Activated CD4-positive, alpha-beta T cell treated with anti-CD3 and anti-CD28 coated beads, Interleukin-2, amount 10 ng/mL, durations not matched to agents 24 days and 14 days (primary cell): ENCODE results near the gene C5orf46. TPM values are rescaled to one million over a fixed set of nuclear protein-coding genes. Genes with fewer than 3 reads are reported as not detected.

Experiments used
- DNase-seq: peaks from one replicate; pipeline ENCODE4 v3.0.0; 2022
- H3K27ac Mint-ChIP-seq: one replicate; pipeline ENCODE4 v1.8.0; 2022; ENCODE audit warnings: mild to moderate bottlenecking, mixed read lengths
- H3K27me3 Mint-ChIP-seq: one replicate; pipeline ENCODE4 v1.8.0; 2022; ENCODE audit warnings: mixed read lengths
- H3K36me3 Mint-ChIP-seq: one replicate; pipeline ENCODE4 v1.8.0; 2022; ENCODE audit warnings: low read depth, mild to moderate bottlenecking, mixed read lengths
- H3K4me1 Mint-ChIP-seq: one replicate; pipeline ENCODE4 v1.8.0; 2021; ENCODE audit warnings: mixed read lengths
- H3K4me3 Mint-ChIP-seq: one replicate; pipeline ENCODE4 v1.8.0; 2022; ENCODE audit warnings: mild to moderate bottlenecking, moderate library complexity, mixed read lengths
- H3K9me3 Mint-ChIP-seq: one replicate; pipeline ENCODE4 v1.8.0; 2021; ENCODE audit warnings: mixed read lengths
- intact Hi-C: fragments of 100-400 bp; cut with micrococcal nuclease; formaldehyde crosslinking; loops from one replicate; pipeline ENCODE4 v1.15.1; 2023
- total RNA-seq: library from RNA; stranded (reverse); gene quantifications from 2 replicates; pipeline ENCODE4 v1.2.3, GENCODE V29; 2022

C5orf46 gene
- total RNA-seq, 1 donor from 2014 or later = not detected

DNA sequence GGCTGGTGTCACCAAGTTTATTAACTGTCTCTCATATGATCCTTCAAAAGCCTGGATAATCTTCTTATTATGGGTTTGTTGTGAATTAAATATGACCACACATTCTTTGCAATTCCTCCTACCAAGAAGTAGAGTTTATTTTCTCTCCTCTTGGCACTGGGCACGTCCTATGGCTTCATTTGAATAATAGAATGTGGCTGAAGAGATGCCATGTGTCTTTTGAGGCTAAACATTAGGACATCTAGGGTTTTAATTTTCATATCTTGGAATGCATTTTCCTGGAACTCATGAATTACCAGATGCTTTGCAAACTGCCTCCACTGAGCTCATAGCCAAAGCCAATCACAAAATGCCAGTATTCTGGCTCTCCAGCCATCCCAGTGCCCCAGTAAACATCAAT lies 47.8 kb downstream of the C5orf46 start:
- Mint-ChIP-seq H3K4me3 (no peak overlapping the region), H3K4me1 (no peaks in the 10 kb centered on the region), H3K27ac (no peak overlapping the region), H3K36me3 (no peaks in the 10 kb centered on the region), H3K27me3 (peaks cover 11% of the 10 kb centered on the region), H3K9me3 (no peaks in the 10 kb centered on the region)
- intact Hi-C loops = loop anchor here (10.0 kb wide), 1 partner anchor 516 kb away; no protein-coding TSS in a partner anchor
- no peak for DNase-seq

DNA sequence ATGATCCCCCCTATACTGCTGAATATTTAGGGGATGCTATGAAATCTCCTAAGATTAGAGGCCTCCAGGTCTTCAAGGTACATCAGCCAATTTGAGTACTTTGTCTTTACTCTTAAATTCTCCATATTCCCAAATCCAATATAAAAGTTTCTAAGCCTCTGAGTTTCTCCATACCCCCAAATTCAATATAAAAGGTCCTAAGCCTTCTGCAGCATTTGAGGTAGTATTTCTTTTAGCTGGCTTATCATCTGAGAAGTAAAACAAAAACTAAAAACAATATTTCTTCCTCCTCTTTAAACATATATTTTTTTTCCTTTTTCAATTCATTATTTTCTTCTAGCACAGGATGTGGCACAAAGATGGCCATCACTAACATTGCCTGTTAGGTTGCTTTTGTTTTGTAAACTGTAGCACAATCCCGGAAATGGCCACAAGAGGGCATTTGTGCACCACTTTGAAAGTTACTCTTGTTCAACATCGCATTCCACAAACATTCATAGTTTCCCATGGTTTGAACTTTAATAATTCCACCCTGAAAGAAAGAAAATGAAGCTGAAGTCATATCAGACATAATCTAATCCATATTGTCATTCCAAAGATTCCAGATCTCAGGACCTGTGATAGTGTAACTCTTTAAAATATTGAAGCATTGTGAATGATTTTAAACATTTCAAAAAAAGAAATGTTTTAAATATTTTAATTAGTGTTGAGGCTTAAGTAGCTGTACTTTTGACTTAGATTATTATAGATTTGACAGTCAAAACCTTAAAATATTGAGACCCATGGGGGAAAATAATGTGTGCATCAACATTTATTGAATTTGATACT lies 48.8 kb downstream of the C5orf46 start:
- intact Hi-C loops = loop anchor here (2.0 to 10.0 kb wide), 2 partner anchors 517 to 873 kb away; no protein-coding TSS in a partner anchor
- DNase-seq = peak; percentile 82
- peaks cover 13% of the 10 kb centered on the region for H3K27me3 Mint-ChIP-seq

DNA sequence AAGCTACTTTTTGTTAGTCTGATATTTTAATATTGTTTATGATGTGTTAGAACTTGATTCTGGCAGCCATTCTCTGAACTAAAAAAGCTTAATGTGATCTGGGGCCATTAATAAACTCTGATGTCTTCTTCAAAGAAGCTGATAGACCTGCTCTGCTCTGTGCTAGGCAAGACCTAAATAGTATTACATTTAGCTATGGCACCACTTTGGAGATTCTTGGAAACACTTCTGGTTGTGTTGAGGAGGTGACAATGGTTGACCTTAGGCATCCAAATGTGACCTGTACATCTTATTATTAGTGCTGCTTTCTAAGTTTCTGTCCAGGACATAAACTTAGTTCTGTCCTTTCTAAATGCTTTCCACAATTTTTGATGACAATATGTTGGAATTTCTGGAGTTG lies 49.5 kb downstream of the C5orf46 start:
- Mint-ChIP-seq H3K4me1 (no peaks in the 10 kb centered on the region), H3K27ac (no peak overlapping the region), H3K27me3 (peaks cover 13% of the 10 kb centered on the region), H3K9me3 (no peaks in the 10 kb centered on the region), H3K4me3 (no peak overlapping the region), H3K36me3 (no peaks in the 10 kb centered on the region)
- no peak for DNase-seq
- intact Hi-C loops = loop anchor here (2.0 to 10.0 kb wide), 2 partner anchors 518 to 874 kb away; no protein-coding TSS in a partner anchor

More for the DNA sequence above, 48.8 kb downstream of the C5orf46 start:
- H3K9me3 Mint-ChIP-seq = no peaks in the 10 kb centered on the region
- H3K4me1 Mint-ChIP-seq = no peaks in the 10 kb centered on the region
- H3K4me3 Mint-ChIP-seq = no peak overlapping the region
- no peaks in the 10 kb centered on the region for H3K36me3 Mint-ChIP-seq
- H3K27ac Mint-ChIP-seq = no peak overlapping the region

DNA sequence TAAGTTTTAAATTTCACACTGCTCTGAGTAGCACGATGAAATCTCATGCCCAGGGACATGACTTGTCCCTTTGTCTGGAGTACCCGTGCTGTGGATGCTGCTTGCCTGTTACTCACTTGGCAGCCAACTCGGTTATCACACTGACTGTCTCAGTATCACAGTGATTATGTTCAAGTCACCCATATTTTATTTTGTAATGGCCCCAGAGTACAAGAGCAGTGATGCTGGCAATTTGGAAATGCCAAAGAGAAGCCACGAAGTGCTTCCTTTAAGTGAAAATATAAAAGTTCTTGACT lies 50.6 kb downstream of the C5orf46 start:
- Mint-ChIP-seq H3K4me3 (no peak overlapping the region), H3K27me3 (peaks cover 15% of the 10 kb centered on the region), H3K36me3 (no peaks in the 10 kb centered on the region), H3K27ac (no peak overlapping the region), H3K4me1 (no peaks in the 10 kb centered on the region), H3K9me3 (no peaks in the 10 kb centered on the region)
- intact Hi-C loops = loop anchor here (2.0 to 10.0 kb wide), 2 partner anchors 519 to 875 kb away; no protein-coding TSS in a partner anchor
- DNase-seq = no peak

DNA sequence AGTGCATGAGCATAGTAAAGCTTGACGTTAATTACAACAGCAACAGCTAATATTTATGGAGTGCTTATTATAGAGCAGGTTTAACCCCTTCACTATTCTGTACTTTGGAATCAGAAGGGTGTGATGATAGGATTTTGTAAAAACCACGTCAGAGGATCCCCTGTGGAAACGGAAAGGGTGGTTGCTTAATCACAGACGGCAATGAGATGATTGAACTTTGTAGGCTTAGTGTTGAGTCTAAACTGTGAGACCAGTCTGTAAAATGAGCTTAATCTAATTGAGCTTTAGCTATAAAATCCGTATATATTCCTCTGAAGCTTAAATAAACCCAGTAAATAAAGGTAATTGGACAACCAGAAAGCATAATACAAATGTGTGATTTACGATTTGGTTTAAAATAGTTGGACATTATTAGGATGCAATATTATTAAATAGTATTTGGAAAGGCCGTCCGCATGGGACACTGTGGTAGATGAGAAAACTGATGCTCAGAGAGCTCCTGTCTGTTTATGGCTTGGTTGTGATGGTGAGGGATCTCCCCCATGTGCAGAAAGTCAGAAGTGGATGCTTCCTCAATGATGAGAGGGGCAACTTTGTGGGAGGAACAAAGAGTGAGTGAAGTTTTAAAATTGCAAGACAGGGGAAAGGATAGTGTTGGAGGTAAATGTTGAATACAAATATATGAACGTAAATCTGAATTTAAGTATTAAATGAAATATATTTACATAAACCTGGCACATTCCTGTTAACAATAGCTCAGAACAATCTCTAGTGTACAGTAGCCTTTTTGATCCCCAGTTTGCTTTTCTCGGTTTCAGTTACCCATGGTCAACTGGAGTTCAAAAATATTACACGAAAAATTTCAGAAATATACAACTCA lies 51.2 kb downstream of the C5orf46 start:
- no peaks in the 10 kb centered on the region for H3K4me1 Mint-ChIP-seq
- DNase-seq = no peak
- H3K27me3 Mint-ChIP-seq = peaks cover 15% of the 10 kb centered on the region
- H3K4me3 Mint-ChIP-seq = no peak overlapping the region
- no peaks in the 10 kb centered on the region for H3K36me3 Mint-ChIP-seq
- H3K27ac Mint-ChIP-seq = no peak overlapping the region
- intact Hi-C loops = loop anchor here (10.0 kb wide), 1 partner anchor 520 kb away; no protein-coding TSS in a partner anchor
- H3K9me3 Mint-ChIP-seq = no peaks in the 10 kb centered on the region

DNA sequence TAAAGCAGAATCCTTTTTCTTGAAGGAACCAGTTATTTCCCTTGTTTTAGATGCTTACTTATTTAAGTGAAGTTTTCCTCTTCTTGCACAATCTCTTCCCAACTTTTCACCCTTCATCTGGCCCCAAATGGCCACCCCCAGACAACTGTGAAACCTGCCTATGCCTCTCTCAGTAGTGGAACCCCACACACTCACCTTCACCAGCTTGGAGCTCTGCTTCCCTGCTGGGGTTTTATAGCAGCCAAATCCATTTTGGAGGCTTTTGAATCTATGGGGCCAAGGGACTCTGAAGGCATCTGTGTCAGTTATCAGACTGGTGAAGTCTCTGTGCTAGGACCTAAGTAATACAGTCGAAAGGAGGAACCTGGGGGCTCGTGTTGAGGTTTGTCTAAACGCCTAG lies 52.0 kb downstream of the C5orf46 start:
- Mint-ChIP-seq H3K27ac (no peak overlapping the region), H3K4me3 (no peak overlapping the region), H3K9me3 (no peaks in the 10 kb centered on the region), H3K27me3 (peaks cover 15% of the 10 kb centered on the region), H3K4me1 (no peaks in the 10 kb centered on the region), H3K36me3 (no peaks in the 10 kb centered on the region)
- DNase-seq = no peak
- intact Hi-C loops = loop anchor here (10.0 kb wide), 1 partner anchor 520 kb away; no protein-coding TSS in a partner anchor

DNA sequence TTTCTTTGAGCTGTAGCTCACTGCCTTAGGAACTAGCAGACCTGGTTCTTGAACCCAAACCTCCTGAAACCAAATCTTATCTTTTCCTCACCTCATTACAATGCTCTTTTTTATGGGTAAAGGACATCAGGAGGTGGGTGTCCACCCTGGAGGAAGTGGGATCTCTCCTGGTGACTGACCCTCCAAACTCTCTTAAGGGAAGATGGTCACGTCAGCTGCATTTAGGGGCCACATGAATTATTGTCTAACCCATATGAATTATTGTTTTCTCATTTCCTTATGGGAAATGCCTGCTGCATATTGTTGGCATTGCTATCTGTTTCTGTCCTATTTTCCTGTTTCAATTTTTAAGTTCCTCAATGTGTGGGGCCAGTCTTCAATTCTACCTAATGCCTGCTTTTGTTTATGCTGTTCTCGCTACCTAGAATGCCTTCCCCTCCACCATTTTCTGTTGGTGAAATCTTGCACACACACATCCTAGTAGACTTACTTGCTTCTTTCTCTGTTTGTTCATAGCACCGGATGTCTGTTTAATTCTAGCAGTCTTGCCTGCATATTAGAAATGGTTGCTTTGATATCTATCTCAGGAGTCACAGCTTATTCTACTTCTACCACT lies 52.9 kb downstream of the C5orf46 start:
- intact Hi-C loops = loop anchor here (10.0 kb wide), 1 partner anchor 521 kb away; no protein-coding TSS in a partner anchor
- Mint-ChIP-seq H3K4me1 (no peaks in the 10 kb centered on the region), H3K9me3 (no peaks in the 10 kb centered on the region), H3K4me3 (no peak overlapping the region), H3K27me3 (peaks cover 13% of the 10 kb centered on the region), H3K27ac (no peak overlapping the region), H3K36me3 (no peaks in the 10 kb centered on the region)
- no peak for DNase-seq

DNA sequence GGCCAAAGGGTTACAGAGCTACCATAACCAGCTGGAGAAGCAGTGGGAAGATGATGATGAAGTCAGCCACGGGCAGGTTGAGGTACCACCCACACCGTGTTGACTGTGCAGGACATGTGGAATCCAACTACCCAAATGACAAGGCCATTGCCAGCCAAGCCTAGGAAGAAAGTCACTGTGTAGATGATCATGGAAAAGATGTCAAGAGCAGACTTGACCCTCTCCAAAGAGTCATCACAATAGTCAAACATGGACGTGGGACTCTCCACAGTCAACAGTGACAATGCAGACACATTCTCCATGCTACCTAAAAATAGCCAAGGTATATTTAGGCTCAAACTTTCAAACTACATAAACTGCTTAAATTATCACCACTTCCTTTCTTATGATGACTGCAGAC lies 54.0 kb downstream of the C5orf46 start:
- intact Hi-C loops = loop anchor here (10.0 kb wide), 1 partner anchor 522 kb away; no protein-coding TSS in a partner anchor
- Mint-ChIP-seq H3K4me3 (no peak overlapping the region), H3K27ac (no peak overlapping the region), H3K9me3 (no peaks in the 10 kb centered on the region), H3K27me3 (peaks cover 8% of the 10 kb centered on the region), H3K4me1 (no peaks in the 10 kb centered on the region), H3K36me3 (no peaks in the 10 kb centered on the region)
- DNase-seq = no peak

DNA sequence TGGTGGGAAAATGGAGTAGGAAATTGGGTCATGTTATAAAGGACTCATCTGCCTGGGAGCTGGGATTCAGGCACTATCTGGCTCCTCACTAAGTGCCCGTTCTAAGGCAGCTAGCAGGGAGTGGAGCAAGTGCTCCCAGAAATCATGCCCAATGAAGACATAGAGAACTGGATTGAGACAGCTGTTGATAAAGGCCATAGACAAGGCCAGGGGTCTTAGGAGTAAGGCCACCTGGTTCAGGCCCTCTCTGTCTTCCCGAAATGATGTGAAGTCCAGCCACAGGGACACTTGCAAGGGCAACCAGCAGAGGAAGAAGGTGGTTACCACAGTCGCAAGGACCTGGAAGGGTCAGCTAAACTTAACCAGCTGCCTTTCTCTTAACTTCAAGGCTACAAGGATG lies 54.8 kb downstream of the C5orf46 start:
- Mint-ChIP-seq H3K27ac (no peak overlapping the region), H3K4me3 (no peak overlapping the region), H3K27me3 (peaks cover 8% of the 10 kb centered on the region), H3K36me3 (no peaks in the 10 kb centered on the region), H3K4me1 (no peaks in the 10 kb centered on the region), H3K9me3 (no peaks in the 10 kb centered on the region)
- DNase-seq = no peak
- intact Hi-C loops = loop anchor here (10.0 kb wide), 1 partner anchor 523 kb away; no protein-coding TSS in a partner anchor

DNA sequence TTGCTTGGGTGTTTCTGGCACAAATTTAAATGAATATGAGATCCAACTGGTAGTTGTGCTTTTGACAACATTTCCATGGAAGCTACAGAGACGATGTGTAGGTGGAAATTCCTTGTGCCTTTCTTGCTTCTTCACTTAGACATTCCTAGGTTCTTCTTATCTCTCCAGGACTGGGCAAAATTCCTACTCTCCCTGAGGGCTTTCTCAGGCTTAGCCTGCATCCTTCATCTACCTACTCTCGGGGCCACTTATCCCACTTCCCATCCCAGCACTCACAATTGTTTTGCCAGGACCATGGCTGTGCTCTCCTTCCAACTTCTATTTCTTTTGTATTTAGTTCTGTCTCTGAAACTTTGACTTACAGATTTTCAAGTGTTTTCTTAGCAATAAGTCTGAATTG lies 57.1 kb downstream of the C5orf46 start:
- peaks cover 5% of the 10 kb centered on the region for H3K27me3 Mint-ChIP-seq
- H3K36me3 Mint-ChIP-seq = no peaks in the 10 kb centered on the region
- DNase-seq = no peak
- no peak overlapping the region for H3K27ac Mint-ChIP-seq
- intact Hi-C loops = no loop called here
- H3K4me3 Mint-ChIP-seq = no peak overlapping the region
- no peaks in the 10 kb centered on the region for H3K9me3 Mint-ChIP-seq
- H3K4me1 Mint-ChIP-seq = no peaks in the 10 kb centered on the region

DNA sequence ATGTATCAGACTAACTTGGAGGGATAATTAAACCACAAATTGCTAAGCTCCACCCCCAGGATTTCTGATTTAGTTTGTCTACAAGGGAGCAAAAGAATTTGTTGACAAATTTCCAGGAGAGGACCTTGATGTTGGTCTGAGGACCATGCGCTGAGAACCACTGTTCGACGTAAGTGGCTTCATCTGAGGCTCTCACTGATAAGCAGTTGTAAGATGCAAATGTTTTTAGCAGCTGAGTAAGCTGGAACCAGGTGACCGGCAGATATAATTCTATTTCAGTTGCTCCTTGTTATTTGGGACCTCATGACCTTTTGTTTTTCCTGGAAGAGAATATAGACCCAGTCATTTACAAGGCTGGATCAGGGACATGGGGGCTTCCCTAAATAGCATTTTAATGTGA lies 60.7 kb downstream of the C5orf46 start:
- DNase-seq = no peak
- Mint-ChIP-seq H3K4me3 (no peak overlapping the region), H3K27ac (no peak overlapping the region), H3K9me3 (no peaks in the 10 kb centered on the region), H3K4me1 (no peaks in the 10 kb centered on the region), H3K36me3 (no peaks in the 10 kb centered on the region), H3K27me3 (no peaks in the 10 kb centered on the region)
- intact Hi-C loops = no loop called here

DNA sequence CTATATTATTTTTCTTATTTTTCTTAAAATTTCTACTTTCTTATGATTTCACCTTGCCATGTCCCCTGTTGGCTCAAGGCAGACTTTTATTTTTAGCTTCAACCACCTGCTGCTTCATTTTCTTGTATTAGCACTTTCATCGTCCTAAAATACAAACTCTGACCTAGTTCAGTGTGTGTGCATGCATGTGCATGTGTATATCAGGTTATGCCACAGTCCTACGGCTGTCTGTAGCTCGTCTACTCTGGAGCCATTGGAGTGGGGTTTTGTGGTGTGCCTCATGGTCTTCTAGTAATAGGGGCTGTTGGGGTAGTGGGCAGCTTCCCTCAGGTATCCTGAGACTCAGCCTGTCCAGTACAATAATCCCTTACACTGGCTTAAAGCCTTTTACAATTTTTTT lies 61.5 kb downstream of the C5orf46 start:
- Mint-ChIP-seq H3K4me3 (no peak overlapping the region), H3K4me1 (no peaks in the 10 kb centered on the region), H3K27me3 (no peaks in the 10 kb centered on the region), H3K27ac (no peak overlapping the region), H3K36me3 (no peaks in the 10 kb centered on the region), H3K9me3 (no peaks in the 10 kb centered on the region)
- DNase-seq = no peak
- intact Hi-C loops = no loop called here

DNA sequence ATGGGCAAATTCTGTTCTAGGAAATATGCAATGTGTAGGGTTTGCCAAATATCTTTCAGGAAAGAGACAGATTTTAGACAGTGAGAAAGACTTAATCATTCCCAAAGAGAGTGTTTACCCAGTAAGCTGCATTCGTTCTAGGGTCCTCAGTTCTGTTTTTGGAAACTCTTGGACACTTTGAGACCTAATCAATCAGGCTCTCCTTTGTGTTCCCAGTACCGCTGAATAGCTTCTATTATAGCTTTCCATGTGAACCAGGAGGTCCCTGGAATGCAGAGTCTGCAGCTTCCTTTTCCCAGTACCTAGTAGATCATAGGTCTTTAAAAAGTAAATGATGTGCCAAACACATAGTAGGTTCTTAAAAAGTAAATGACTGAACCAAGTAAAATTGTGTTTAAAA lies 63.5 kb downstream of the C5orf46 start:
- H3K36me3 Mint-ChIP-seq = no peaks in the 10 kb centered on the region
- no peaks in the 10 kb centered on the region for H3K4me1 Mint-ChIP-seq
- peaks cover 3% of the 10 kb centered on the region for H3K27me3 Mint-ChIP-seq
- no peaks in the 10 kb centered on the region for H3K9me3 Mint-ChIP-seq
- intact Hi-C loops = no loop called here
- no peak for DNase-seq
- no peak overlapping the region for H3K27ac Mint-ChIP-seq
- H3K4me3 Mint-ChIP-seq = no peak overlapping the region
